Fibroblast of villous mesenchyme (primary cell): ENCODE data around the gene GRAMD2A. TPM values are rescaled to one million over a fixed set of nuclear protein-coding genes. Genes with fewer than 3 reads are reported as not detected.

Experiments
- DNase-seq: peaks from one replicate; pipeline ENCODE4 v3.0.0-alpha.2; 2010; ENCODE audit warnings: low read depth
- H3K4me3 ChIP-seq: 2 replicates; pipeline ENCODE4 v1.5.1; 2011; ENCODE audit warnings: low read depth, mild to moderate bottlenecking, low read length
- total RNA-seq: library from RNA; depleted of rRNA; stranded (reverse); fragments of >200 nt; gene quantifications from 2 replicates; pipeline ENCODE4 v1.2.3, GENCODE V29; 2012
- TF ChIP-seq, protein P1 (sequence below): IDR thresholded peaks from 2 replicates; pipeline ENCODE4 v1.5.1; 2012; ENCODE audit warnings: low read depth, mild to moderate bottlenecking, low read length; ENCODE audit not compliant: insufficient read depth

Gene GRAMD2A
- total RNA-seq, 1 donor: 0.43 TPM

DNA sequence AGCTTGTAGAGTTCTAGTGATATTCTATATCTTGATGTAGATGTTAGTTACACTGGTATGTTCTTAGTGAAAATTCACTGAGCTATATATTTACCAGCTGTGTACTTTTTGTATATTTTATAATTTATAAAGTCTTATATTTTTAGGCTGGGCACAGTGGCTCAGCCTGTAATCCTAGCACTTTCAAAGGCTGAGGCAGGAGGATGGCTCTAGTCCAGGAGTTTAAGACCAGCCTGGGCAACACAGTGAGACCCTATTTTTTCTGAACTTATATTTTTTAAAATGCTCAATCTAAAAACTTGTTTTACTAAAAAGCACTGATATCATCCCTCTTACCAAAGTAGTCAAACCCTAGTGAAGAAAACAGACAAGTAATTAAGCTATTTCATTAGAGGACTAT, 84.8 kb downstream of the GRAMD2A start:
- TF ChIP-seq, protein P1, sequence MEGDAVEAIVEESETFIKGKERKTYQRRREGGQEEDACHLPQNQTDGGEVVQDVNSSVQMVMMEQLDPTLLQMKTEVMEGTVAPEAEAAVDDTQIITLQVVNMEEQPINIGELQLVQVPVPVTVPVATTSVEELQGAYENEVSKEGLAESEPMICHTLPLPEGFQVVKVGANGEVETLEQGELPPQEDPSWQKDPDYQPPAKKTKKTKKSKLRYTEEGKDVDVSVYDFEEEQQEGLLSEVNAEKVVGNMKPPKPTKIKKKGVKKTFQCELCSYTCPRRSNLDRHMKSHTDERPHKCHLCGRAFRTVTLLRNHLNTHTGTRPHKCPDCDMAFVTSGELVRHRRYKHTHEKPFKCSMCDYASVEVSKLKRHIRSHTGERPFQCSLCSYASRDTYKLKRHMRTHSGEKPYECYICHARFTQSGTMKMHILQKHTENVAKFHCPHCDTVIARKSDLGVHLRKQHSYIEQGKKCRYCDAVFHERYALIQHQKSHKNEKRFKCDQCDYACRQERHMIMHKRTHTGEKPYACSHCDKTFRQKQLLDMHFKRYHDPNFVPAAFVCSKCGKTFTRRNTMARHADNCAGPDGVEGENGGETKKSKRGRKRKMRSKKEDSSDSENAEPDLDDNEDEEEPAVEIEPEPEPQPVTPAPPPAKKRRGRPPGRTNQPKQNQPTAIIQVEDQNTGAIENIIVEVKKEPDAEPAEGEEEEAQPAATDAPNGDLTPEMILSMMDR: no peak

DNA sequence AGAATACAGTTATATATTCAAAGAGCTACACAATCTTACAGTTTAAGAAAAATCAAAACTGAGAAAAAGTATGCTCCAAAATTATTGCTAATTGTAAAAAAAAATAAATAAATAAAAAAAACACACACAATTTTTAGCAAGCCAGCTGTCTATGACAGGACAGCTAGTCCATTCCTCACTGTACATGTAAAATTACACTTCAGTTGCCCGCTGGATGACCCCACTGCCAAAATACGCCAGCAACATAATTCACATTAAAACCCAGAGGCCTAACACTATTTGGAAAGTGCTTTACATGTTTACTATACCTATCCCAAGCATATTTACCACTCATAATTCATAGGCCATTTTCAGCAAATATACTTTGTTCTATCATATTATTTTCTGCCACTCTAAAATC, 85.5 kb downstream of the GRAMD2A start:
- DNase-seq: peak; percentile 22
- H3K4me3 ChIP-seq: no peak overlapping the region
- TF ChIP-seq, protein P1: no peak

More for the DNA sequence above, 84.8 kb downstream of the GRAMD2A start:
- H3K4me3 ChIP-seq: no peak overlapping the region
- no peak for DNase-seq

DNA sequence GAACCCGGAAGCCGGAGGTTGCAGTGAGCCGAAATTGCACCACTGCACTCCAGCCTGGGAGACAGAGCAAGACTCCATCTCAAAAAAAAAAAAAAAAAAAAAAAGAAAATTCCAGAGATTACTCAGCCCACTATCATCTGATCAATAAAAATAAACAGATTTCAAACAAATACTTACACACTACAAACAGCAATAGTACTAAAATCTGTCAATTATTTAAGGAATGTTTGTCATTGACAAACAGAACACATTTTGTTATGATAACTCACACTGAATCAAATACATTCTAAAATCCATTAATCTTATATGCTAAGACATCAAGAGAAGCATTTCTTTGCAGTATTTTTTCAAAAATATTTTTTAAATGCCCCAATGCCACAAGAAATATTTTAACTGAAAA, 87.2 kb downstream of the GRAMD2A start:
- no peak overlapping the region for H3K4me3 ChIP-seq
- TF ChIP-seq, protein P1: no peak
- no peak for DNase-seq

Other genes with a start within 250 kb of the GRAMD2A start
- 47.4 and 51.8 TPM in 2 replicates for gene MYO9A, start 79.6 kb downstream of the GRAMD2A start, total RNA-seq
- gene SENP8, start 79.4 kb downstream of the GRAMD2A start, total RNA-seq: 1.3 and 2.6 TPM in 2 replicates
- gene PKM, start 33.4 kb upstream of the GRAMD2A start, total RNA-seq: 1,898 and 2,239 TPM in 2 replicates
- 25.9 and 29.6 TPM in 2 replicates for gene PARP6, start 74.8 kb upstream of the GRAMD2A start, total RNA-seq
- 0.32 TPM in 1 of 2 replicates, not detected in the other for gene CELF6, start 122.4 kb upstream of the GRAMD2A start, total RNA-seq
- 44.9 and 61.5 TPM in 2 replicates for gene HEXA, start 178.2 kb upstream of the GRAMD2A start, total RNA-seq
- not detected in 2 replicates for gene TMEM202, start 200.5 kb upstream of the GRAMD2A start, total RNA-seq